ENCODE results near the gene OTP. TPM values are rescaled to one million over a fixed set of nuclear protein-coding genes. Genes with fewer than 3 reads are reported as not detected.

The OTP gene
- total RNA-seq, 2 donors from 2014 or later, result not detected

DNA sequence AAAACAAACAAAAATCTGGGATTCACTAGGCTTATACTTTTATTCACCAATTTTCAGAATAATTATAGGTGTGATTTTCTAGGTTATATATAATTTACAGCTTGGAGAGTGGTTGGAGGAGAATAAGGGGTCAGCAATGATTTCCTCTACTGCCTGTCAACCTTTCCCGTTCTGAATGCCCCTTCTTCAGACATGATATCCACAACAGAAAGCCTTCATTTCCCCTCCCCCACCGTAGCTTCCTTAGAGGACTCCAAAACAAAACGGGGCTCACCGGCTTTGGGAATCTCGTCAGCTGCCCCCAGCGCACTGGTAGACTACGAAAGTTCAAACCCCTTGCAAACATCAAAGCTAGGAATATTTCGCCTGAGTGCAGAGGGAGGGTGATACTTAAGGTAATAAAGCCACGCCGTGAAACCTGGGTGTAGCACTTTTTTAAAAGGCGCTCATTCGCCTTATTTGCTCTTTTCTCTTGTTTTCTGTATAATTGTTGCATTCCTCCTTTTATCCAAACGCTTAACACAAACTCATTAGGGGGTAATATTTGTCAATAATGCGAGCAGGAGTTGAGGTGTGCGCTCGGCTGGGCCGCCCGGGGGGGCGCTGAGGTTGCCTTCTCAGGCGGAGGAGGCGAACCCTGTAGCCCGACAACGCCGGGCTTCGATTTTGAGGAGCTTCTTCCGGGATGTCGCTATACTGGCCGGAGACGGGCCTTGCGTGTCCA is 2.4 kb downstream of the OTP start:
- 9% methylated on average over 30 of the region's 30 CpGs for WGBS
- intact Hi-C loops (cut with DNase I), result no loop called here
- TF ChIP-seq, protein P1, sequence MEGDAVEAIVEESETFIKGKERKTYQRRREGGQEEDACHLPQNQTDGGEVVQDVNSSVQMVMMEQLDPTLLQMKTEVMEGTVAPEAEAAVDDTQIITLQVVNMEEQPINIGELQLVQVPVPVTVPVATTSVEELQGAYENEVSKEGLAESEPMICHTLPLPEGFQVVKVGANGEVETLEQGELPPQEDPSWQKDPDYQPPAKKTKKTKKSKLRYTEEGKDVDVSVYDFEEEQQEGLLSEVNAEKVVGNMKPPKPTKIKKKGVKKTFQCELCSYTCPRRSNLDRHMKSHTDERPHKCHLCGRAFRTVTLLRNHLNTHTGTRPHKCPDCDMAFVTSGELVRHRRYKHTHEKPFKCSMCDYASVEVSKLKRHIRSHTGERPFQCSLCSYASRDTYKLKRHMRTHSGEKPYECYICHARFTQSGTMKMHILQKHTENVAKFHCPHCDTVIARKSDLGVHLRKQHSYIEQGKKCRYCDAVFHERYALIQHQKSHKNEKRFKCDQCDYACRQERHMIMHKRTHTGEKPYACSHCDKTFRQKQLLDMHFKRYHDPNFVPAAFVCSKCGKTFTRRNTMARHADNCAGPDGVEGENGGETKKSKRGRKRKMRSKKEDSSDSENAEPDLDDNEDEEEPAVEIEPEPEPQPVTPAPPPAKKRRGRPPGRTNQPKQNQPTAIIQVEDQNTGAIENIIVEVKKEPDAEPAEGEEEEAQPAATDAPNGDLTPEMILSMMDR (IDR thresholded peaks at IDR 0.05), result no peak
- TF ChIP-seq POLR2A (IDR thresholded peaks at IDR 0.05) (no peak), POLR2AphosphoS5 (IDR thresholded peaks at IDR 0.05) (no peak)
- no peak for DNase-seq (ENCODE audit: low spot score)
- H3K27me3 ChIP-seq (replicated peaks; ENCODE audit: insufficient read depth), result peaks cover 51% of the 10 kb centered on the region
- no peaks in the 10 kb centered on the region for H3K9me3 ChIP-seq
- H3K36me3 ChIP-seq, result no peaks in the 10 kb centered on the region
- H3K4me1 ChIP-seq (replicated peaks), result no peaks in the 10 kb centered on the region
- no peak overlapping the region for H3K4me3 ChIP-seq
- no peak overlapping the region for H3K27ac ChIP-seq

DNA sequence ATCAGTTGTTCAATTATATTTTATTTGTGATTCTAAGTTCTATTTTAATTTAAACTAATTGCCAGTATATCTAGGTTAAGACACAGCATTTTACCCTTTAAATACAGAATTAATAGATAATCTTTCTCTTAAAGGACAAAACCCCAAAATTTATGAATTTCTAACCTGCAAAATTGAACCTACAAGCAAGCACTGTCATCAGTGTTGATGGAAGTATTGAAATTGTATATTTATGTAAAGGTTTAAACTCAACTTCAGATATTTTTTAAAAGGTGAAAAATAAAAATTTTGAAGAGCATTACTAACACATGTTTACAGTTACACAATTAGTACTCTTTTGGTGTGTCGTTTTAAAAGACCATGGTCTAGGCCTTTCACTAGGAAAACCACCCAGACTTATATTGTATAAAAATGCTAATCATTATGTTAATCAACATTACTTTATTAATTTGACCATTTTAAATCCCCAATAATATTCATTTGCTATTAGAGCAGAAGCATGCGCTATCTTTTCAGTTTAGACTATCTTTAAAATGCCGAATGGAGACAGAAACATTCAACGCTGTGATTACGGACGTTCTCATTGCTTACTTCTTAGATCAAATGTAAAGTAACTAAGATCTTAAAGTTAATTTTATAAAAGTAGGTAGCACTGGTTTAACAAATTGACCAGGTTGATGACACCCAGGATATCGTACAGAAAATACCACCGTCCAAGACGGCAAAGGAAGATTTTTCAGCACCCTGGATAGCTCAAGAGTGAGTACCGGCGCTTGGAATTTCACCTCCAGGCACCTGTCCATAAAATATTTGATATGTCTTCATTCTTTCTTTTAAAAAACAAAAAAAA is 3.2 kb downstream of the OTP start:
- Histone ChIP-seq H3K9me3 (no peaks in the 10 kb centered on the region), H3K27ac (no peak overlapping the region), H3K36me3 (no peaks in the 10 kb centered on the region), H3K4me1 (replicated peaks) (no peaks in the 10 kb centered on the region), H3K27me3 (replicated peaks; ENCODE audit: insufficient read depth) (peaks cover 45% of the 10 kb centered on the region), H3K4me3 (no peak overlapping the region)
- no peak for DNase-seq (ENCODE audit: low spot score)
- TF ChIP-seq POLR2AphosphoS5 (IDR thresholded peaks at IDR 0.05) (no peak), POLR2A (IDR thresholded peaks at IDR 0.05) (no peak)
- TF ChIP-seq, protein P1 (IDR thresholded peaks at IDR 0.05), result no peak
- WGBS, result 18% methylated on average over 11 of the region's 11 CpGs
- intact Hi-C loops (cut with DNase I), result no loop called here

DNA sequence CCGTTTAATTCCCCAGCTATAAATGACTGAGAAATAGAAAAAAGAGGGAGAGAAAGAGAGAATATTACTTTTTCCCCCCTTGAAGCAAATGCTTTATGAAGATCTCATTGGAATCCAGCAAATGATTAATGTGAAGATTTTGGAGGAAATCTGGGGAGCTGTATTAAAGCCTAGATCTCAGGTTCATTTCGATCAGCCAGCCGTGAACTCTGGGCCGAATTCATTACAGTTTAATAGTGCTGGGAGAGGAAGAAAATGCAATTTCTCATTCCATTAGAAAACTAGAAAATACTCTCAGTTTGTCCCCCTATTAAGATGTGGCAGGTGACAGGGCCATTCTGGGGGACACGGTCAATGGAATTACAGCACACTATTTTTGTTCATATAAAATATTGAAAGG is 4.8 kb downstream of the OTP start:
- 24% methylated on average over 5 of the region's 5 CpGs for WGBS
- DNase-seq (ENCODE audit: low spot score), result no peak
- H3K9me3 ChIP-seq, result no peaks in the 10 kb centered on the region
- no peaks in the 10 kb centered on the region for H3K4me1 ChIP-seq (replicated peaks)
- no peak overlapping the region for H3K4me3 ChIP-seq
- no peaks in the 10 kb centered on the region for H3K36me3 ChIP-seq
- TF ChIP-seq POLR2AphosphoS5 (IDR thresholded peaks at IDR 0.05) (no peak), POLR2A (IDR thresholded peaks at IDR 0.05) (no peak)
- TF ChIP-seq, protein P1 (IDR thresholded peaks at IDR 0.05), result no peak
- intact Hi-C loops (cut with DNase I), result no loop called here
- H3K27me3 ChIP-seq (replicated peaks; ENCODE audit: insufficient read depth), result peaks cover 41% of the 10 kb centered on the region
- no peak overlapping the region for H3K27ac ChIP-seq

DNA sequence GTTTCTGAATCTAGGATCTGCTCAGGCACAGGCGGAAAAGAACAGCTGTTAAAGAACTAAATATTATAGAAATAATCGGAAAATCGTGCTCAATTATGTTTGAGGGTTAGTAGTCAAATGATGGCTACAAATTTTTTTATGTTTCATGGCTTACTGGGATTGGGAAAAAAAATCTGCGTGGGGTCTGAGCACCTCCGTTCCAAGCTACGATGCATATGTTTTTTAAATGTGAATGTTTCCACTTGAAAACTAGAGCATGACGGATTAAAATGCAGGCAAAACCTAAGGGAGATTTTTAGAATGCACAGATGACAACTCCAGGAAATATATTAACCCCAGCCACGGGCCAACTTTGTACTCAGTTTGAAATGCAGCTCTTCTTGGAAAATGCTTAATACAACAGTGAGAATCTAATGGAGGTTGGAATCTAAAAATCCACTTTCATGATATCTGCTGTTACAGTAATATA is 5.3 kb downstream of the OTP start:
- WGBS, result 13% methylated on average over 8 of the region's 8 CpGs
- no peak overlapping the region for H3K27ac ChIP-seq
- intact Hi-C loops (cut with DNase I), result no loop called here
- no peaks in the 10 kb centered on the region for H3K4me1 ChIP-seq (replicated peaks)
- no peak for DNase-seq (ENCODE audit: low spot score)
- H3K4me3 ChIP-seq, result no peak overlapping the region
- TF ChIP-seq POLR2A (IDR thresholded peaks at IDR 0.05) (no peak), POLR2AphosphoS5 (IDR thresholded peaks at IDR 0.05) (no peak)
- TF ChIP-seq, protein P1 (IDR thresholded peaks at IDR 0.05), result no peak
- peaks cover 43% of the 10 kb centered on the region for H3K27me3 ChIP-seq (replicated peaks; ENCODE audit: insufficient read depth)
- no peaks in the 10 kb centered on the region for H3K9me3 ChIP-seq
- H3K36me3 ChIP-seq, result no peaks in the 10 kb centered on the region

All from prostate gland (tissue), 2 donors.